GM23338 (cell line): Measurements from ENCODE around the gene ODAD3. TPM values are rescaled to one million over a fixed set of nuclear protein-coding genes. Genes with fewer than 3 reads are reported as not detected.

ENCODE experiments used
- ATAC-seq: fragments of 200-7000 bp; cut with Tn5 transposase; 3 replicates; pipeline ENCODE4 v1.9.1; 2020
- DNase-seq: peaks from one replicate; pipeline ENCODE4 v3.0.0-alpha.2; 2015; ENCODE audit warnings: low spot score
- H2AFZ ChIP-seq: fragments of 200-600 bp; sonication (generic); 2 replicates; pipeline ENCODE4 v1.8.0; 2016; ENCODE audit warnings: antibody characterized with exemption, mild to moderate bottlenecking, moderate library complexity
- H3F3A ChIP-seq: fragments of 200-600 bp; sonication (generic); replicated peaks from 2 replicates; pipeline ENCODE4 v1.8.0; 2017; ENCODE audit warnings: antibody characterized with exemption, mixed run types, low read depth
- H3K27ac ChIP-seq: fragments of 200-600 bp; sonication (generic); 2 replicates; pipeline ENCODE4 v1.6.1; 2016; ENCODE audit warnings: low read depth
- H3K27me3 ChIP-seq: fragments of 200-600 bp; sonication (generic); 2 replicates; pipeline ENCODE4 v1.8.0; 2016; ENCODE audit warnings: mild to moderate bottlenecking, mixed run types, moderate library complexity; ENCODE audit not compliant: insufficient read depth
- H3K36me3 ChIP-seq: fragments of 200-600 bp; sonication (generic); 2 replicates; pipeline ENCODE4 v1.8.0; 2016; ENCODE audit warnings: mild to moderate bottlenecking; ENCODE audit not compliant: insufficient read depth
- H3K4me1 ChIP-seq: fragments of 200-600 bp; sonication (generic); 2 replicates; pipeline ENCODE4 v1.8.0; 2016; ENCODE audit warnings: mild to moderate bottlenecking, moderate library complexity; ENCODE audit not compliant: insufficient read depth
- H3K4me2 ChIP-seq: fragments of 200-600 bp; sonication (generic); 2 replicates; pipeline ENCODE4 v1.7.1; 2017; ENCODE audit warnings: mixed run types
- H3K4me3 ChIP-seq: fragments of 200-600 bp; sonication (generic); 2 replicates; pipeline ENCODE4 v1.6.1; 2016; ENCODE audit warnings: mixed run types
- H3K79me2 ChIP-seq: fragments of 200-600 bp; sonication (generic); replicated peaks from 2 replicates; pipeline ENCODE4 v1.8.0; 2017; ENCODE audit warnings: mild to moderate bottlenecking; ENCODE audit not compliant: insufficient read depth
- H3K9me2 ChIP-seq: fragments of 200-600 bp; sonication (generic); 2 replicates; pipeline ENCODE4 v1.8.0; 2017; ENCODE audit not compliant: insufficient read depth
- H4K20me1 ChIP-seq: fragments of 200-600 bp; sonication (generic); replicated peaks from 2 replicates; pipeline ENCODE4 v1.8.0; 2017; ENCODE audit warnings: mild to moderate bottlenecking; ENCODE audit not compliant: insufficient read depth
- H3K27ac Mint-ChIP-seq: 2 replicates; pipeline ENCODE4 v1.8.0; 2020; ENCODE audit warnings: inconsistent platforms, mild to moderate bottlenecking, moderate library complexity, mixed read lengths
- H3K27me3 Mint-ChIP-seq: 3 replicates; pipeline ENCODE4 v1.8.0; 2022; ENCODE audit warnings: low read depth, mild to moderate bottlenecking, moderate library complexity, mixed read lengths, inconsistent platforms; ENCODE audit not compliant: insufficient read depth, poor library complexity
- H3K36me3 Mint-ChIP-seq: 3 replicates; pipeline ENCODE4 v1.8.0; 2021; ENCODE audit warnings: low read depth, mild to moderate bottlenecking, inconsistent platforms, moderate library complexity, mixed read lengths
- H3K4me1 Mint-ChIP-seq: 3 replicates; pipeline ENCODE4 v1.8.0; 2020; ENCODE audit warnings: mild to moderate bottlenecking, inconsistent platforms, mixed read lengths
- H3K4me3 Mint-ChIP-seq: 3 replicates; pipeline ENCODE4 v1.8.0; 2021; ENCODE audit warnings: moderate library complexity, mild to moderate bottlenecking, inconsistent platforms, mixed read lengths
- H3K9me3 Mint-ChIP-seq: 3 replicates; pipeline ENCODE4 v1.8.0; 2020; ENCODE audit warnings: moderate library complexity, mild to moderate bottlenecking, inconsistent platforms, mixed read lengths
- EZH2 ChIP-seq: fragments of 200-600 bp; sonication (generic); IDR thresholded peaks from one replicate; pipeline ENCODE4 v1.8.0; 2017; ENCODE audit warnings: antibody characterized with exemption, mild to moderate bottlenecking, low read depth; ENCODE audit not compliant: unreplicated experiment
- JUNB ChIP-seq: IDR thresholded peaks from one replicate; pipeline ENCODE4 v1.6.1; 2016; ENCODE audit warnings: antibody characterized with exemption; ENCODE audit not compliant: unreplicated experiment
- NANOG ChIP-seq: IDR thresholded peaks from 2 replicates; pipeline ENCODE4 v1.6.1; 2016; ENCODE audit warnings: antibody characterized with exemption, borderline replicate concordance
- POLR2AphosphoS5 ChIP-seq: IDR thresholded peaks from 2 replicates; pipeline ENCODE4 v1.6.1; 2016; ENCODE audit warnings: antibody characterized with exemption, low read depth
- STAT1 ChIP-seq: IDR thresholded peaks from one replicate; pipeline ENCODE4 v1.6.1; 2016; ENCODE audit warnings: antibody characterized with exemption; ENCODE audit not compliant: unreplicated experiment
- ZNF114 ChIP-seq: fragments of 250-450 bp; sonication (Bioruptor Pico); IDR thresholded peaks from 2 replicates; pipeline ENCODE4 v1.5.0; 2020; ENCODE audit warnings: mild to moderate bottlenecking, moderate library complexity
- ZNF331 ChIP-seq: fragments of 250-450 bp; sonication (Bioruptor Pico); IDR thresholded peaks from 2 replicates; pipeline ENCODE4 v1.5.0; 2020; ENCODE audit warnings: low read depth, mild to moderate bottlenecking, moderate library complexity
- polyA plus RNA-seq: library from polyadenylated mRNA; unstranded; fragments of >200 nt; fragmentation: Nextera tagmentation; extraction: Ambion mirVana; gene quantifications from 2 replicates; pipeline ENCODE4 v1.2.1, GENCODE V29; 2016
- total RNA-seq: library from RNA; depleted of rRNA; stranded (reverse); fragments of >200 nt; shearing (Covaris generic); gene quantifications from 2 replicates; pipeline ENCODE4 v1.2.3, GENCODE V29; 2014
- TF ChIP-seq, protein P1 (sequence below): IDR thresholded peaks from one replicate; pipeline ENCODE4 v1.6.1; 2018; ENCODE audit warnings: antibody characterized with exemption; ENCODE audit not compliant: unreplicated experiment
- TF ChIP-seq, protein P2 (sequence below): IDR thresholded peaks from 2 replicates; pipeline ENCODE4 v1.6.1; 2016; ENCODE audit warnings: antibody characterized with exemption
- TF ChIP-seq, protein P3 (sequence below), 2 experiments: fragments of 200-600 bp in 1 of 2; sonication (generic) in 1 of 2; conservative IDR thresholded peaks; 2 replicates each; pipeline versions ENCODE4 v1.5.1 to v1.6.1; 2016 to 2017; ENCODE audit warnings: antibody characterized with exemption in 2 of 2, low read depth in 2 of 2, mild to moderate bottlenecking in 2 of 2, moderate library complexity in 1 of 2

Gene ODAD3
- total and polyA plus RNA-seq, 2 experiments from 2014 or later: 1.5 to 6.1 TPM

DNA sequence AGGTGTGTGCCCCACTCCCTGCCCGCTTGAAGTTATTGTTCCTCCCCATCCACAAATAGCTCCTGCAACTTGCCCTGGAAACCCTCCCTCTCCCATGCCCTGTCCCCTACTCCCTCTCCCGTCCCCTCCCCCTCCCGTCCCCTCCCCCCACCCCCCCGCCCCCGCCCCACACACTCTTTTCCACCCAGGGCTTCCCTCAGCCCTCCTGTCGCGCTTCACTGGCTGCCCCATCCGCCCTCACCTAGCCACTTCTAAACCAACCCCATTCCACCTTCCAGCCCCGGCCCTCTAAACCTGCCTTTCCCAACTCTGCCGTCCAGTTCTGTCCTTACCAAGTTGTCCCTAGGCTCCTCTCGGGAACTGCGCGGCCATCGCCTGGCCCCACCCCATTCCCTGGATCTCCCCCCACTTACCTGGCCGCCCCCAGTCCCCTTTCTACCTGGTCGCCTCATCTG is 16.8 kb downstream of the ODAD3 start (continued):
- TF ChIP-seq, protein P1, sequence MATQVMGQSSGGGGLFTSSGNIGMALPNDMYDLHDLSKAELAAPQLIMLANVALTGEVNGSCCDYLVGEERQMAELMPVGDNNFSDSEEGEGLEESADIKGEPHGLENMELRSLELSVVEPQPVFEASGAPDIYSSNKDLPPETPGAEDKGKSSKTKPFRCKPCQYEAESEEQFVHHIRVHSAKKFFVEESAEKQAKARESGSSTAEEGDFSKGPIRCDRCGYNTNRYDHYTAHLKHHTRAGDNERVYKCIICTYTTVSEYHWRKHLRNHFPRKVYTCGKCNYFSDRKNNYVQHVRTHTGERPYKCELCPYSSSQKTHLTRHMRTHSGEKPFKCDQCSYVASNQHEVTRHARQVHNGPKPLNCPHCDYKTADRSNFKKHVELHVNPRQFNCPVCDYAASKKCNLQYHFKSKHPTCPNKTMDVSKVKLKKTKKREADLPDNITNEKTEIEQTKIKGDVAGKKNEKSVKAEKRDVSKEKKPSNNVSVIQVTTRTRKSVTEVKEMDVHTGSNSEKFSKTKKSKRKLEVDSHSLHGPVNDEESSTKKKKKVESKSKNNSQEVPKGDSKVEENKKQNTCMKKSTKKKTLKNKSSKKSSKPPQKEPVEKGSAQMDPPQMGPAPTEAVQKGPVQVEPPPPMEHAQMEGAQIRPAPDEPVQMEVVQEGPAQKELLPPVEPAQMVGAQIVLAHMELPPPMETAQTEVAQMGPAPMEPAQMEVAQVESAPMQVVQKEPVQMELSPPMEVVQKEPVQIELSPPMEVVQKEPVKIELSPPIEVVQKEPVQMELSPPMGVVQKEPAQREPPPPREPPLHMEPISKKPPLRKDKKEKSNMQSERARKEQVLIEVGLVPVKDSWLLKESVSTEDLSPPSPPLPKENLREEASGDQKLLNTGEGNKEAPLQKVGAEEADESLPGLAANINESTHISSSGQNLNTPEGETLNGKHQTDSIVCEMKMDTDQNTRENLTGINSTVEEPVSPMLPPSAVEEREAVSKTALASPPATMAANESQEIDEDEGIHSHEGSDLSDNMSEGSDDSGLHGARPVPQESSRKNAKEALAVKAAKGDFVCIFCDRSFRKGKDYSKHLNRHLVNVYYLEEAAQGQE: no peak
- TF ChIP-seq ZNF114 (no peak), JUNB (no peak), NANOG (no peak), ZNF331 (CRISPR knock-in tag) (no peak), EZH2 (no peak)

DNA sequence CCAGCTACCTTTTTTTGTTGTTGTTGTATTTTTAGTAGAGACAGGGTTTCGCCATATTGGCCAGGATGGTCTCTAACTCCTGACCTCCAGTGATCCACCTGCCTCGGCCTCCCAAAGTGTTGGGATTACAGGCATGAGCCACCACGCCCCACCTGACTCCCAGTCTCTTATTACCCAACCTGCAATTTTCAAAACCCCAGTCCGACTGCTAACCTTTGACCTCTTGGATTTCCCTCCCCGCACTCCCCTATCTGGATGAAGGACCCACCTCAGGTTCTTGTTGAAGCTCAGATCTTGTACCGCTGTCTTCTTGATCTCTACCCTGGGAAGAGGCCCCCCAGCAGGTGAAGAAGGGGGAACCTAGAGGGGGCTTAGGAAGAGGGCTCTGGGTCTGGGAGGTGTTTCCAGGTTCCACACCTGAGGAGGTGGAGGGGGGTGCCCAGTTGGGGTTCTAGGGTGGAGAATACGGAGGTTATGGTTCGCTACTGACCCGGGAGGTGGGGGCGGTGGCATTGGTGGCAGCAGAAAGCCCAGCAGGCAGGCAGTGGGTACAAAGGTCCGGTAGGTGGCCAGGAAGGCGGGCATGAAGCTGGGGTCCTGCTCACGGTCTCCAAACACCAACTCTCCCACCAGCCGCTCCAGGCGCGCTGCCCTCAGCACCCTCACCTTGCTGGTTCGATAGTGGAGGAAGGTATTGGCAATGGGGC is 18.4 kb downstream of the ODAD3 start:
- no peak for DNase-seq
- no peak overlapping the region for H3K27ac ChIP-seq
- H3K27ac Mint-ChIP-seq: no peak overlapping the region
- H3K4me3 Mint-ChIP-seq: peak overlapping the region; percentile 3; the same call in 2 of the 3 replicates
- H3K9me2 ChIP-seq: no peaks in the 10 kb centered on the region
- peaks cover 4% of the 10 kb centered on the region for H4K20me1 ChIP-seq
- H3K79me2 ChIP-seq: no peaks in the 10 kb centered on the region
- H3F3A ChIP-seq: peaks cover 14% of the 10 kb centered on the region; the same call in 1 of the 2 replicates
- peaks cover 20% of the 10 kb centered on the region for H3K27me3 Mint-ChIP-seq
- ATAC-seq: no peak
- H3K4me2 ChIP-seq: no peak overlapping the region
- no peaks in the 10 kb centered on the region for H3K9me3 Mint-ChIP-seq
- H3K4me1 Mint-ChIP-seq: peaks cover 13% of the 10 kb centered on the region
- peaks cover 18% of the 10 kb centered on the region for H3K36me3 Mint-ChIP-seq
- H3K27me3 ChIP-seq: peaks cover 21% of the 10 kb centered on the region
- TF ChIP-seq, protein P1: no peak
- no peak for TF ChIP-seq POLR2AphosphoS5
- TF ChIP-seq, protein P2, sequence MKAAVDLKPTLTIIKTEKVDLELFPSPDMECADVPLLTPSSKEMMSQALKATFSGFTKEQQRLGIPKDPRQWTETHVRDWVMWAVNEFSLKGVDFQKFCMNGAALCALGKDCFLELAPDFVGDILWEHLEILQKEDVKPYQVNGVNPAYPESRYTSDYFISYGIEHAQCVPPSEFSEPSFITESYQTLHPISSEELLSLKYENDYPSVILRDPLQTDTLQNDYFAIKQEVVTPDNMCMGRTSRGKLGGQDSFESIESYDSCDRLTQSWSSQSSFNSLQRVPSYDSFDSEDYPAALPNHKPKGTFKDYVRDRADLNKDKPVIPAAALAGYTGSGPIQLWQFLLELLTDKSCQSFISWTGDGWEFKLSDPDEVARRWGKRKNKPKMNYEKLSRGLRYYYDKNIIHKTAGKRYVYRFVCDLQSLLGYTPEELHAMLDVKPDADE: no peak
- TF ChIP-seq ZNF331 (CRISPR knock-in tag): no peak
- no peak for TF ChIP-seq STAT1
- TF ChIP-seq NANOG: no peak
- TF ChIP-seq ZNF114: no peak
- TF ChIP-seq, protein P3, sequence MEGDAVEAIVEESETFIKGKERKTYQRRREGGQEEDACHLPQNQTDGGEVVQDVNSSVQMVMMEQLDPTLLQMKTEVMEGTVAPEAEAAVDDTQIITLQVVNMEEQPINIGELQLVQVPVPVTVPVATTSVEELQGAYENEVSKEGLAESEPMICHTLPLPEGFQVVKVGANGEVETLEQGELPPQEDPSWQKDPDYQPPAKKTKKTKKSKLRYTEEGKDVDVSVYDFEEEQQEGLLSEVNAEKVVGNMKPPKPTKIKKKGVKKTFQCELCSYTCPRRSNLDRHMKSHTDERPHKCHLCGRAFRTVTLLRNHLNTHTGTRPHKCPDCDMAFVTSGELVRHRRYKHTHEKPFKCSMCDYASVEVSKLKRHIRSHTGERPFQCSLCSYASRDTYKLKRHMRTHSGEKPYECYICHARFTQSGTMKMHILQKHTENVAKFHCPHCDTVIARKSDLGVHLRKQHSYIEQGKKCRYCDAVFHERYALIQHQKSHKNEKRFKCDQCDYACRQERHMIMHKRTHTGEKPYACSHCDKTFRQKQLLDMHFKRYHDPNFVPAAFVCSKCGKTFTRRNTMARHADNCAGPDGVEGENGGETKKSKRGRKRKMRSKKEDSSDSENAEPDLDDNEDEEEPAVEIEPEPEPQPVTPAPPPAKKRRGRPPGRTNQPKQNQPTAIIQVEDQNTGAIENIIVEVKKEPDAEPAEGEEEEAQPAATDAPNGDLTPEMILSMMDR (conservative IDR thresholded peaks at IDR 0.05; ENCODE audit: low read depth in 2 of 2): no peak
- H3K36me3 ChIP-seq: no peaks in the 10 kb centered on the region
- H3K4me1 ChIP-seq: peaks cover 23% of the 10 kb centered on the region; the same call in 1 of the 2 replicates
- H3K4me3 ChIP-seq: no peak overlapping the region
- H2AFZ ChIP-seq: no peak overlapping the region
